ENCODE results near the gene GTF2E1. TPM values are rescaled to one million over a fixed set of nuclear protein-coding genes. Genes with fewer than 3 reads are reported as not detected.
A peak's percentile ranks its signal among the peaks of the same experiment; 100 is the strongest.
"Not testable (repeated sequence)": the region's sequence is repeated elsewhere in the genome, so short reads cannot be mapped to it uniquely, and the experiment has no call there.

GTF2E1 gene
- 13.1 and 16.5 TPM in 2 replicates for total RNA-seq (2014; rRNA removed; shearing (Covaris generic); ENCODE audit: low replicate concordance)

- DNase-seq = peak; percentile 98
- peaks cover 28% of the 10 kb centered on the region for H3K36me3 ChIP-seq
- no peaks in the 10 kb centered on the region for H3K27me3 ChIP-seq
Observed at GRCh38 chr3:120742198-120742848, at the start of gene GTF2E1, which contains the start of gene RABL3. TSS of gene GTF2E1 (plus strand) at chr3:120742744. CDS start at chr3:120750553, 7,809 bp downstream. TSS of gene RABL3 (minus strand) at chr3:120742516. CDS start at chr3:120742507, 9 bp downstream.

GRCh38 chr3:120693439-120694171 is 48.9 kb upstream of the GTF2E1 start:
- Histone ChIP-seq H3K4me3 (no peak overlapping the region), H3K36me3 (0 out of 2 replicates have a peak, but pooled peaks cover 3% of the 10 kb centered on the region), H3K9me3 (no peaks in the 10 kb centered on the region), H3K27me3 (no peaks in the 10 kb centered on the region)
- DNase-seq = no peak

More at GRCh38 chr3:120742198-120742848, at the start of gene GTF2E1, which contains the start of gene RABL3:
- Histone ChIP-seq H3K9me3 (peaks cover 21% of the 10 kb centered on the region), H3K4me3 (peak within 1 kb of the TSS; percentile 95)

- DNase-seq = no peak
- Histone ChIP-seq H3K36me3 (peaks cover 14% of the 10 kb centered on the region), H3K4me3 (no peak overlapping the region), H3K27me3 (no peaks in the 10 kb centered on the region), H3K9me3 (peaks cover 4% of the 10 kb centered on the region)
Observed at GRCh38 chr3:120699333-120699732, 43.2 kb upstream of the GTF2E1 start.

DNA sequence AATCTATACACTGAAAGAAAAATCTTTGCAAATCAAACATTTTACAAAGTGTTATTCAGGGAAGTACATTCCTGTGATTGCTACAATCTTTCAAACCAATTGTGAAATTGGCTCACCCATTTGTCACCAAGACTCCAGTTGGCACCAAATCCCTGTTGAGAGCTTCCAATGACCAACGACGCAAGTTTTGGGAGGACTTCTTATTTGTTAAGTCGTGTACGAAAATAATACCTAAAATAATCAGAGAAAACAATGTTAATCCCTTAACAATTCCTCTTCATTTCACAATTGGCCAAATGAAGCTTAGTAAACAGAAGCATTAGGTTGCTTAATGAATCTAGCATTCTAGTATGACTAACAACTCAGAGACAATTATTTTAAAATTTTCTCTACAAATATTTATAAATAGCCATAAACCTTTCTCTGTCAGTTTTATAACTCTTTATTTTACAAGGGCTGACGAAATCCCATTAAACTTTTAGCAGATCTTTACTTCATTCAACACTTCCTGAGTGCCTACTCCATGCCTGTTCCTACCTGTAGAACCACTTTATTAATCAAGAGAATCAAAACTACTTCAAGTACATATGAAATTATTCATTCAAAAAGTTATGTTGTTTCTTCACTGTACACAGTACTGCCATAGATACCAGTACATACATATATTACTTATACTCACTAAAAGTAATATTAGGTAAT is 36.5 kb upstream of the GTF2E1 start:
- no peaks in the 10 kb centered on the region for H3K27me3 ChIP-seq
- H3K4me3 ChIP-seq = no peak overlapping the region
- peaks cover 14% of the 10 kb centered on the region for H3K36me3 ChIP-seq
- peaks cover 4% of the 10 kb centered on the region for H3K9me3 ChIP-seq
- DNase-seq = no peak

DNA sequence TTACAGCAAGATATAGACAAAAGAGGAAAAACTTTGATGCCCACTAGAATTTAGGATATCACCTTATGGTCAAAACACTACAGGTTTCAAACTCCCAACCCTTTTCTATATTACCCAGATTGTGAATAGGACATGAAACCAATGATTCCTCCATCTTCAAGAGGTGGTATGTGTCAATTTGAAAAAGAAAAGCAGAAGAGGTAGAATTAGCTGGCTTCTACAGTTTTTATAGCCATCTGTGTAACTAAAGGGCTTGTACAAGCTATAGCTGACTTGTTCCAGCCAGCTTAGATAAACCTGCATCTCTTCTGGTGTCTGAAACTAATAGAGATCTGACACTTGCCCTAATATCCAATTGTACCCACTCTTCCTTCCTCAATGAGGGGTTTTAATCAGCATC is 35.6 kb upstream of the GTF2E1 start:
- no peak for DNase-seq
- H3K9me3 ChIP-seq = peaks cover 4% of the 10 kb centered on the region
- peaks cover 14% of the 10 kb centered on the region for H3K36me3 ChIP-seq
- no peak overlapping the region for H3K4me3 ChIP-seq
- H3K27me3 ChIP-seq = no peaks in the 10 kb centered on the region

- H3K9me3 ChIP-seq = peaks cover under 1% of the 10 kb centered on the region; the same call in 1 of the 2 replicates
- no peaks in the 10 kb centered on the region for H3K27me3 ChIP-seq
- no peak for DNase-seq
- H3K4me3 ChIP-seq = no peak overlapping the region
- H3K36me3 ChIP-seq = peaks cover 7% of the 10 kb centered on the region
Observed at GRCh38 chr3:120708408-120708807, 34.1 kb upstream of the GTF2E1 start.

DNA sequence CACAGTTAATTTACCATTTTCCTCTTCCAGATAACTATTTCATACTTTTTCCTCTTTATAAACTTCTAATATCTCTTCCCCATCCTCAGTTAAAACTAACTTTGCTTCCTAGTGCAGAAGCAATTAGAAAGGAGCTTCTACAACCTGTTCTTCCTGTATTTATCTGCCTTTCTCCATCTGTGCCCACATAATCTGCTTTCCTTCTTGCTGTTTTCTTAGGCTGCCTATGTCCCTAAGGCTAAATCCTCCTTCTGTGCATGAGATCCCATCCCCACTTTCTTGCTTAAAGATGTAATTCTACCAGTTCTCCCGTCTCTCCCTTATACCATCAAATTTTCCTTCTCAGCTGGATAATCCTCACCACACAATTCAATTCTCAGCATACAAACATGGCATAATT is 32.2 kb upstream of the GTF2E1 start:
- H3K36me3 ChIP-seq = no peaks in the 10 kb centered on the region; the same call in 1 of the 2 replicates
- no peak for DNase-seq
- no peaks in the 10 kb centered on the region for H3K9me3 ChIP-seq
- no peaks in the 10 kb centered on the region for H3K27me3 ChIP-seq
- no peak overlapping the region for H3K4me3 ChIP-seq

- H3K9me3 ChIP-seq = no peaks in the 10 kb centered on the region
- no peak for DNase-seq
- H3K27me3 ChIP-seq = no peaks in the 10 kb centered on the region
- H3K4me3 ChIP-seq = no peak overlapping the region
- no peaks in the 10 kb centered on the region for H3K36me3 ChIP-seq
Observed at GRCh38 chr3:120713262-120713661, 29.3 kb upstream of the GTF2E1 start.

DNA sequence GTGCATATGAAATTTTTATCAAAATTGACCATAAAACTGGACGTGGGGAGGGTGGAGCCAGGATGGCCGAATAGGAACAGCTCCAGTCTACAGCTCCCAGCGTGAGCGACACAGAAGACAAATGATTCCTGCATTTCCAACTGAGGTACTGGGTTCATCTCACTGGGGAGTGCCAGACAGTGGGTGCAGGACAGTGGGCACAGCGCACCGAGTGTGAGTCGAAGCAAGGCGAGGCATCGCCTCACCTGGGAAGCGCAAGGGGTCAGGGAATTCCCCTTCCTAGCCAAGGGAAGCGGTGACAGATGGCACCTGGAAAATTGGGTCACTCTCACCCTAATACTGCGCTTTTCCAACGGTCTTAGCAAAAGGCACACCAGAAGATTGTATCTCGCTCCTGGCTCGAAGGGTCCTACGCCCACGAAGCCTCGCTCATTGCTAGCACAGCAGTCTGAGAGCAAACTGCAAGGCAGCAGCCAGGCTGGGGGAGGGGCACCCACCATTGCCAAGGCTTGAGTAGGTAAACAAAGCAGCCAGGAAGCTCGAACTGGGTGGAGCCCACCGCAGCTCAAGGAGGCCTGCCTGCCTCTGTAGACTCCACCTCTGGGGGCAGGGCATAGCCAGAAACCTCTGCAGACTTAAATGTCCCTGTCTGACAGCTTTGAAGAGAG is 23.2 kb upstream of the GTF2E1 start:
- not testable (repeated sequence) for H3K4me3 ChIP-seq, DNase-seq

DNA sequence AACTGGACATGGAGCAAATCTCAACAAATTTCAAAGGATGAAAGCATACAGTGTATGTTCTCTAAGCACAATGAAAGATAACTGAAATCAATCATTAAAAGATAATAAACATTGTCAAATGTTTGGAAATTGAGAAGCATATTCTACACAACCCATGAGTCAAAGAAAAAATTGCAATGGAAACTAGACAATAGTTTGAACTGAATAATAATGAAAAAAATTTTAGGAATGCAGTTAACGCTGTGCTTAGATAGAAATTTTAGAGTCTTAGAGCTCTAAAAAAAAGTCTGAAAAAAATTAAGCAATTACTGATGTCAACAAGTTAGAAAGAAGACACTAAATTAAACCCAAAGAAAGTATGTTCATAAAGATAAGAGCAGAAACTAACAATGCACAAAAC is 15.8 kb upstream of the GTF2E1 start:
- Histone ChIP-seq H3K27me3 (no peaks in the 10 kb centered on the region), H3K36me3 (peaks cover 28% of the 10 kb centered on the region), H3K4me3 (no peak overlapping the region), H3K9me3 (peaks cover 3% of the 10 kb centered on the region; the same call in 1 of the 2 replicates)
- DNase-seq = no peak

More for the DNA sequence above, 23.2 kb upstream of the GTF2E1 start:
- not testable (repeated sequence) for H3K9me3 ChIP-seq, H3K27me3 ChIP-seq, H3K36me3 ChIP-seq

DNA sequence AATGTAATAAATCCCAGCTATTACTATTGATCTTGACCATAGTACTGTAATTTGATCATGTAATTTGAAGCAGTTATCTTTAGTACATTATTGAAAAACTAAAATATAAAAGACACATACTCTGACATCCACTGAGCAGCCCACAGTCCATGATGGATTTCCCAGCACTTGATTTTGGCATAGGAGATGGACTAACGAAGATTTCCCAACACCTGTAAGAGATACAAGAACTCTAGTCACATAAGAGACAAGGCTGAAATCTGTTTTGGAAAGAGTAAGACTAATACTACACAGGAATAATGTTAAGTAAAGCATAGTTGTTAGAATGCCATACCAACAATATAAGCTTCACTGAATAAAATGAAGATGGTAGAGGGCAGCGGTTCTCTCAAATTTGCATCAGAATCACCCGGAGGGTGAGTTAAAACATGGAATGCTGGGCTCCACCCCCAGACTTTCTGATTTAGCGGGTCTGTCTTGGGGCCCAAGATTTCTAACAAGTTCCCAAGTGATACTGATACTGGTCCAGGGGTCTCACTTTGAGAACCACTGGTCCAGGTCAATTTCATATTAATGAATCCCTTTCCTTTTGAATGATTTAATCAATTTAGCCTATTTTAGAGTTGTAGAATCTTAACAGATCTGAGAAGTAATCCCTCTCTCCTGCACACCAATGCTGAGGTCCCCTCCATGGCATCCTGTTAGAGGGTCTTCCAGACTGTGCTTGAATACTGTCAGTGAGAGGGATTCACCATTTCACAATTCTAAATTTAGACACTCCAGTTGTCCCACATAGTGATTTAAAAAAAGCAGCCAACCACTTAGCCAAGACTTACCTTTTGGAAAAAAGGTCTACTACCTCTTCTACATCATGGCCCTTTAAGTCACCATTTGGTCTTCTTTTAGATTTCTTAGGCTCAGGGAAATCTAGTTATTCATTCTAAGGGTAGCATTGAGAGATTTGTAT is 11.7 kb upstream of the GTF2E1 start:
- H3K27me3 ChIP-seq = no peaks in the 10 kb centered on the region

DNA sequence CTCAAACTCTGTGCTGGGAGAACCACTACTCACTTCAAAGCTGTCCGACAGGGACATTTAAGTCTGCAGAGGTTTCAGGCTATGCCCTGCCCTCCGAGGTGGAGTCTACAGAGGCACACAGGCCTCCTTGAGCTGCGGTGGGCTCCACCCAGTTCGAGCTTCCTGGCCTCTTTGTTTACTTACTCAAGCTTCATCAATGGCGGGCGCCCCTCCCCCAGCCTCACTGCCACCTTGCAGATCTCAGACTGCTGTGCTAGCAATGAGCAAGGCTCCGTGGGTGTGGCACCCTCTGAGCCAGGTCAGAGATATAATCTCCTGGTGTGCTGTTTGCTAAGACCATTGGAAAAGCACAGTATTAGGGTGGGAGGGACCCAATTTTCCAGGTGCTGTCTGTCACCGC is 4.5 kb upstream of the GTF2E1 start:
- not testable (repeated sequence) for H3K27me3 ChIP-seq, DNase-seq, H3K4me3 ChIP-seq
- peaks cover 38% of the 10 kb centered on the region for H3K36me3 ChIP-seq
- peaks cover 36% of the 10 kb centered on the region for H3K9me3 ChIP-seq

More for the DNA sequence above, 11.7 kb upstream of the GTF2E1 start:
- Histone ChIP-seq H3K36me3 (peaks cover 26% of the 10 kb centered on the region), H3K9me3 (peaks cover 16% of the 10 kb centered on the region), H3K4me3 (no peak overlapping the region)
- DNase-seq = no peak

DNA sequence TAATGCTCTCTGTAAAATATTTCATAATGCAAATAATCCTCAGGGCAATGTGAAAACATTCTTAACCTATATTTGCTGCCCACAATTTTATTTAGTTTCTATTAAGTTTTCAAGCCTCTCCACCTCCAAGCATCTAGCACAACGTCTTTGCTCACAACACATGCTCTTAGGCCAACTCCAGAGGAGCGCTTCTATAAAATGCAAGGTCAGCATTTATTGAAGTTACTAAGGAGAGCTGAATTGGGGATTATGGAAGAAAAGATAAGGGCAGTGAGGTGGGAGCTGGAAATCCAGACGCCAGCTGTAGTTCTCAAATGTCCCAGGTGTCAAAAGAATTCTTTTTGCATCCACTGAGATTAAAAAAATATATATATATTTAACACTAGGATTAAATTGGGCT is 1.2 kb upstream of the GTF2E1 start:
- H3K4me3 ChIP-seq = peak overlapping the region; percentile 95
- no peaks in the 10 kb centered on the region for H3K27me3 ChIP-seq
- peaks cover 23% of the 10 kb centered on the region for H3K9me3 ChIP-seq
- H3K36me3 ChIP-seq = peaks cover 33% of the 10 kb centered on the region
- DNase-seq = no peak

DNA sequence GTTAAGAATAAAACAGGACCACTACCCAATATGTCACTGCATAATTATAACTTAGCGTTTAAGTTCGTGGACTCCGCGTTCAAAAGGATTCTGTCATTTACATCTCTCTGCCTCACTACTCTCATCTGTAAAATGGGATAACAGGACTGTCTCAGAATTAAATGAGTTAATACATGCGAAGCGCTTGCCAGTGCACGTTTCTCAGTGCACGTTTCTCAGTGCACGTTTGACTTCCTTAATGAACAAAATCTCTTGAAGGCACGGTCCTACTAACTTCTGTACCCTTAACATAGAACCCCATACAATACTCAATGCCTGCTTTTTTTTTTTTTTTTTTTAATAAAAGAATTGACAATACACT is 727 bp upstream of the GTF2E1 start:
- peaks cover 31% of the 10 kb centered on the region for H3K36me3 ChIP-seq
- no peaks in the 10 kb centered on the region for H3K27me3 ChIP-seq
- peak overlapping the region; percentile 95 for H3K4me3 ChIP-seq
- DNase-seq = peak; percentile 7
- peaks cover 21% of the 10 kb centered on the region for H3K9me3 ChIP-seq

- Histone ChIP-seq H3K9me3 (peaks cover 19% of the 10 kb centered on the region), H3K36me3 (peaks cover 22% of the 10 kb centered on the region), H3K27me3 (no peaks in the 10 kb centered on the region), H3K4me3 (peak overlapping the region; percentile 95)
- peak; percentile 28 for DNase-seq
Observed at GRCh38 chr3:120742849-120743365, 363 bp downstream of the GTF2E1 start.

All from MG63 (cell line).